Measurements from ENCODE around the gene CGNL1.

The CGNL1 gene

DNA sequence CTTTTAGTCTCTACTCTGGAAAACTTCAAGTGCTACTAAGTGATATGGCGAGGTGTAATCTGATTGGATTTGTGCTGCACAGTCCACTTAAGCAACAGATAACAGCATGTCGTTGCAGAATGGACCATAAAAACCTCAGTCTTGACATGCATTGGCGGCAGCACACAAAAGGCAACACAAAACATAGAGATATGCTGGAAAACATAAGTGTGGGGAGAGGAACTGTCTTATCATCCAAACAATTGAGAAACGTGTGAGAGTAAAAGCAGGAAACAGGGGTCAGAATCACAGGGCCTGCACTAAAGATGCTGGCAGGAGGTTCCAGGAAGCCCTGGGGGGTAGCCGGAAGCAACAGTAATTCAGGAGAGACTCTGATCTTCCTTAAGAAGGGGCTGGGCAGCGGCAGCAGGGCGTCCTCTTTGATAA is 82.1 kb downstream of the CGNL1 start:
- no peak overlapping the region for H3K4me3 ChIP-seq (ENCODE audit: low read depth, low read length)
- TF ChIP-seq, protein P1, sequence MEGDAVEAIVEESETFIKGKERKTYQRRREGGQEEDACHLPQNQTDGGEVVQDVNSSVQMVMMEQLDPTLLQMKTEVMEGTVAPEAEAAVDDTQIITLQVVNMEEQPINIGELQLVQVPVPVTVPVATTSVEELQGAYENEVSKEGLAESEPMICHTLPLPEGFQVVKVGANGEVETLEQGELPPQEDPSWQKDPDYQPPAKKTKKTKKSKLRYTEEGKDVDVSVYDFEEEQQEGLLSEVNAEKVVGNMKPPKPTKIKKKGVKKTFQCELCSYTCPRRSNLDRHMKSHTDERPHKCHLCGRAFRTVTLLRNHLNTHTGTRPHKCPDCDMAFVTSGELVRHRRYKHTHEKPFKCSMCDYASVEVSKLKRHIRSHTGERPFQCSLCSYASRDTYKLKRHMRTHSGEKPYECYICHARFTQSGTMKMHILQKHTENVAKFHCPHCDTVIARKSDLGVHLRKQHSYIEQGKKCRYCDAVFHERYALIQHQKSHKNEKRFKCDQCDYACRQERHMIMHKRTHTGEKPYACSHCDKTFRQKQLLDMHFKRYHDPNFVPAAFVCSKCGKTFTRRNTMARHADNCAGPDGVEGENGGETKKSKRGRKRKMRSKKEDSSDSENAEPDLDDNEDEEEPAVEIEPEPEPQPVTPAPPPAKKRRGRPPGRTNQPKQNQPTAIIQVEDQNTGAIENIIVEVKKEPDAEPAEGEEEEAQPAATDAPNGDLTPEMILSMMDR (conservative IDR thresholded peaks at IDR 0.05; ENCODE audit: low read depth, low read length): no peak
- peak; percentile 54 for DNase-seq (ENCODE audit: low read depth)

DNA sequence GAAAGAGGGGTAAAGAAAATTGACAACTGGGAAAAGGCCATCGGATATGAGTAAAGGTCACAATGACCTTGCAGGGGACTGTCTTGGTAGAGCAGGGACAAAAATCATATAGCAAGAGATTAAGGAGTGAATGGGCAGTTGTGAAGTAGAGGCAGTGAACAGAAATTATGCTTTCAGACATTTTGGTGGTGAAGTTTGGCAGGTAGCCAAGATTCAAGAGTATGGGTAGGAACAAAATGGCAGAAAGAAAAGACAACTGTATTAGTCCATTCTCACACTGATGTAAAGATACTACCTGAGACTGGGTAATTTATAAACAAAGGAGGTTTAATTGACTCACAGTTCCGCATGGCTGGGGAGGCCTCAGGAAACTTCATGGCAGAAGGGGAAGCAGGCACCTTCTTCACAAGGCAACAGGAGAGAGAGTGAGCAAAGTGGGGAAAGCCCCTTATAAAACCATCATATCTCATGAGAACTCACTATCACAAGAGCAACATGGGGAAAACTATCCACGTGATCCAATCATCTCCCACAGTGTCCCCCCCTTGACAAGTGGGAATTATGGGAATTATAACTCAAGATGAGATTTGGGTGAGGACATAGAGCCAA is 84.0 kb downstream of the CGNL1 start:
- no peak for DNase-seq (ENCODE audit: low read depth)
- H3K4me3 ChIP-seq (ENCODE audit: low read depth, low read length): no peak overlapping the region
- TF ChIP-seq, protein P1 (conservative IDR thresholded peaks at IDR 0.05; ENCODE audit: low read depth, low read length): no peak

DNA sequence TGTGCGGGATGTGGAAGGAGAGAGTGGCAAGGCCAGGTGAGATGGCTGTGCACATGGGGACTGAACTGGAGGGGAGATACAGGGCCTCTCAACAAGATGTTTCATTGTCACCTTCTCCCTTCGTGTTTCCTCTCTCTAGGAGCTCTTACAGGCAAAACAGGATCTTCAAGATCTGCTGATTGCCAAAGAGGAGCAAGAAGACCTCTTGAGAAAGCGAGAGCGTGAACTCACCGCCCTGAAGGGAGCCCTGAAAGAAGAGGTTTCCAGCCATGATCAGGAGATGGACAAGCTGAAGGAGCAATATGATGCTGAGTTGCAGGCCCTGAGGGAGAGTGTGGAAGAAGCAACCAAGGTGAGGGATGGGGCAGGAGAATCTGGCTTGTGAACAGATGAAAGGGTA is 85.2 kb downstream of the CGNL1 start:
- no peak overlapping the region for H3K4me3 ChIP-seq (ENCODE audit: low read depth, low read length)
- no peak for DNase-seq (ENCODE audit: low read depth)
- TF ChIP-seq, protein P1 (conservative IDR thresholded peaks at IDR 0.05; ENCODE audit: low read depth, low read length): no peak

DNA sequence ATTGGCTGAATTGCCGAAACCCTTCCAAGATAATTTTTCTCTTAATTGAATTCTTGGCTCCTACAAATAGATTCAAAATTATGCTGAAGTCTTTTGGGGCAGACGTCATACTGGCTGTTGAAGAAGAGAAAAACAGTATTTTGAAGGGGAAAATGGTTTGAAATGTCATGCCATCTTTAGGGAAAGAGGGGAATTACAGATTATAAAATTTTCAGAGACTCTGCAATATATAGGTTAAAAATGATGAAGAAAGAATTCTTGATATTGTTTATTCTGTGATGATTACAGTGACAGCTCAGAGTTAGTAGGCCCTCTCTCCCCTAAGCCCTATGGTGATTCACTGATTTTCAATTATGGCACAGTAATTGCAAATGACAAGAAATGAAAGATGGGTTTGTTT is 86.1 kb downstream of the CGNL1 start:
- TF ChIP-seq, protein P1 (conservative IDR thresholded peaks at IDR 0.05; ENCODE audit: low read depth, low read length): peak; percentile 43
- no peak overlapping the region for H3K4me3 ChIP-seq (ENCODE audit: low read depth, low read length)
- DNase-seq (ENCODE audit: low read depth): peak; percentile 38

DNA sequence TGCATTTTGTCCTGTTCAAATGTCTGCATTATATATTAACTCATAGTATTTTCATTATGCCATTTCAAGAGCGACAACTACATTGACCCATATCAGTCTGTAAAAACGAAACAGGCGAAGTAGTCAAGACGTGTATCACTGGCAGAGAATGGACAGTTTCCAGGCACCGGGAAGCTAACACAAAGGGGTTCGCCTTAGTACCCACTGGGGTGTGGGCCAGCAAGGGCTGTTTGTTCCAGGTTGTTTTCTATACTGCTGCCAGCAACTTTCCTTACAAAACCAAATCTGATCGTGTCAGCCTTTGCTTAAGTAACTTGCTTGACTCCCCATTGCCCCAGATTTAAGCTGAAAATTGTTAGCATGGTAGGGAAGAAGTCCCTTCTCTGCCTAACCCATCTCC is 87.1 kb downstream of the CGNL1 start:
- H3K4me3 ChIP-seq (ENCODE audit: low read depth, low read length): no peak overlapping the region
- no peak for DNase-seq (ENCODE audit: low read depth)

DNA sequence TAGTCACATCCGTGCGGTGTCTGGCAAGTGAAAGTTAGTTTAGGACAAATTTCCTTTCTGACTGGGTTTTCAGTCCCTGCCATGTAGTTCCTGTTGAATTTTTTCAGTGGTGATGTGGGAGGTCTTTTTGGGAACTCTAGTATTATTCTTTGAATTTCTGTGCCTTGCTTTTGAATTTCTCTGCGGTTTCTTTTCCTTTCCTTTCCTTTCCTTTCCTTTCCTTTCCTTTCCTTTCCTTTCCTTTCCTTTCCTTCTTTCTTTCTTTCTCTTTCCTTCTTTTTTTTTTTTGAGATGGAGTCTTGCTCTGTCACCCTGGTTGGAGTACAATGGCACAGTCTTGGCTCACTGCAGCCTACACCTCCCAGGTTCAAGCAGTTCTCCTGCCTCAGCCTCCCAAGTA is 88.2 kb downstream of the CGNL1 start:
- DNase-seq (ENCODE audit: low read depth): no peak
- H3K4me3 ChIP-seq (ENCODE audit: low read depth, low read length): no peak overlapping the region
- TF ChIP-seq, protein P1 (conservative IDR thresholded peaks at IDR 0.05; ENCODE audit: low read depth, low read length): no peak

More for the DNA sequence above, 87.1 kb downstream of the CGNL1 start:
- TF ChIP-seq, protein P1 (conservative IDR thresholded peaks at IDR 0.05; ENCODE audit: low read depth, low read length): no peak

DNA sequence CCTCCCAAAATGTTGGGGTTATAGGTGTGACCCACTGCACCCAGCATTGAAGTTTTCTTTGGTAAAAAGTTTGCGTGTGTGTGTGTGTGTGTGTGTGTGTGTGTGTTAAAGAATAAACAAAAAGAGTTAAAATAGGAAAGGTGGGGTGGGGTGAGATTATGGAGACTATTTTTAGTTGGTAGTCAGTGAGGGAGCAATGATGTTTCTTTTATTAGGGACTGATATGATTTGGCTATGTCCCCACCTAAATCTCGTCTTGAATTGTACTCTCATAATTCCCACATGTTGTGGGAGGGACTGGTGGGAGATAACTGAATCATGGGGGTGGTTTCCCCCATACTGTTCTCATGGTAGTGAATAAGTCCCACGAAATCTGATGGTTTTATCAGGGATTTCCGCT is 92.2 kb downstream of the CGNL1 start:
- DNase-seq (ENCODE audit: low read depth): no peak
- no peak overlapping the region for H3K4me3 ChIP-seq (ENCODE audit: low read depth, low read length)
- TF ChIP-seq, protein P1 (conservative IDR thresholded peaks at IDR 0.05; ENCODE audit: low read depth, low read length): no peak
